NCI-H2029 treated with DMSO at 0.1 percent for 48 hours (cell line): ENCODE results near the gene SCN11A.
"Not testable (repeated sequence)": the region's sequence is repeated elsewhere in the genome, so short reads cannot be mapped to it uniquely, and the experiment has no call there.

Source experiments
- DNase-seq: peaks from one replicate; lab custom pipeline; 2025; lab: John Stamatoyannopoulos, UW

SCN11A gene

GRCh38 chr3:39065197-39065596, 13.5 kb upstream of the SCN11A start:
- DNase-seq: no peak

DNA sequence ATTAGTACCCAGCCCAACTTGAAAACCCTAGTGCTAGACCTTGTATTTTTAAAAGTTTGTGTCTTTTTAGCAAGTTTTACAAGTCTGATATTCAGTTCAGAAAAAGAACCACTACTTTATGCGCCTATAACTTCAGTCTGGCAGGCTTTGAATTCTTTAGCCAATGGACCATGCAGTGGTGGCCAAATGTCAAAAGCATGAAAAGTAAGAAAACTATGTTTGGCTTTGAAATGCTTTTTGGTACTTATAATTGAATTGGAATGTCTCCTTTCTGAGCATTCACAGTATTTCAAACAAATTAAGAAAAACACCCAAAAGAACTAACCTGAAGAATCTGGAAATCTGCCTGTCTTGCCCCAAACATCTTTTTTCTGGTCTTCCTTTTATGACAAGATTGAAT, 12.9 kb upstream of the SCN11A start:
- no peak for DNase-seq

GRCh38 chr3:39063143-39063542, 11.4 kb upstream of the SCN11A start:
- no peak for DNase-seq

DNA sequence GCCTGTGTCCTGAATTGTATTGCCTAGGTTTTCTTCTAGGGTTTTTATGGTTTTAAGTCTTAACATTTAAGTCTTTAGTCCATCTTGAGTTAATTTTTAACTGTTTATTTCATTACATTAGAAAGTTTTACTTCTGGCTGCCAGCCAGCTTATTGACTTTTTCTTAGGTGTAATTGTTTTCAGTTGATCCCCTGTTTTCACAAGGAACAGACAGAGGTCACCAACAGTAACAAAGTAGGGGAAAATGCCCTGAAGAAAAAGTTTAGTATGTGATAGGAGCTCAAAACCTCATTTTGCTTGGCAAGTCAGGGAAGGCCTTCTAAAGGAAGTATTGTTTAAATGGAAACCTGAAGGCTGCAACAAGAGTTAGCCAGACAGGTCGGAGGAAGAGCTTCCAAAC, 10.4 kb upstream of the SCN11A start:
- no peak for DNase-seq

DNA sequence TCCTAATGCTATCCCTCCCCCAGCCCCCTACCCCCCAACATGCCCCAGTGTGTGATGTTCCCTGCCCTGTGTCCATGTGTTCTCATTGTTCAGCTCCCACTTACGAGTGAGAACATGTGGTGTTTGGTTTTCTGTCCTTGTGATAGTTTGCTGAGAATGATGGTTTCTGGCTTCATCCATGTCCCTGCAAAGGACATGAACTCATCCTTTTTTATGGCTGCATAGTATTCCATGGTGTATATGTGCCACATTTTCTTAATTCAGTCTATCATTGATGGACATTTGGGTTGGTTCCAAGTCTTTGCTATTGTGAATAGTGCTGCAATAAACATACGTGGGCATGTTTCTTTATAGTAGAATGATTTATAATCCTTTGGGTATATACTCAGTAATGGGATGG, 9.5 kb upstream of the SCN11A start:
- not testable (repeated sequence) for DNase-seq

GRCh38 chr3:39056151-39056550, 4.4 kb upstream of the SCN11A start:
- DNase-seq: no peak

- no peak for DNase-seq
Observed at GRCh38 chr3:39053696-39054095, 2.0 kb upstream of the SCN11A start.

DNA sequence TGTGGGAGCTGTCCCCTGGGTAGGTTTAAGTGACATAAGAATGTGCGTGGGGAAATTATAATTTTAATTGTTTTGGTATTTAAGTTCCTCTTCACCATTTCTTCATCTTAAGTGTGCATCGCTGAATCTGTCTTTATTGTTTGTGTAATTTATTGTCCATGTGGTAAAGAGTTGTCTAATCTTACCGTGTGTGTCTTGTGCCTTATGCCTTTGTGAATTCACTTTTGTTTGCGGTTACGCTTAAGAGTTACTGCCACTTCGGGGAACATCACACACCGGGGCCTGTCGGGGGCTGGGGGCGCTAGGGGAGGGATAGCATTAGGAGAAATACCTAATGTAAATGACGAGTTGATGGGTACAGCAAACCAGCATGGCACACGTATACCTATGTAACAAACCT, 839 bp upstream of the SCN11A start:
- no peak for DNase-seq

GRCh38 chr3:39050029-39050428, 1.7 kb downstream of the SCN11A start:
- no peak for DNase-seq

GRCh38 chr3:39038165-39038564, 13.6 kb downstream of the SCN11A start:
- DNase-seq: no peak

DNA sequence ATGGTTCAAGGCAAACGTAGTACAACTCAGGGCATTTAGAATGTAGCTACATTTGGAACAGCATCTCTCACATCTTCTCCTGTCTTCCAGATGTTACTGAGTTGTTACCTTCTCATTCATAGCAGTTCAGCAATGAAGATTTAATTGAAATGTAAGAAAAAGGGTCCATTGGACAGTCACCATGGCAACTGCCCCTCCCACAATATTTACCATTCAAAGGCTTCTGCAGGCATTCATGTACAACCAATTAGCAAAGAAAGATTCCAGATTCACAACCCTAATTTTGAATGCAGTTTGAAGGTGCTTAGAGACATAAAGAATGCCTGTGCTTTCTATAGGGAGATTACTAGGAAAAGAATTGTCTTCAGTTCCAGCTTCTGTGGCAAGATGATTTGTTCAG, 22.2 kb downstream of the SCN11A start:
- DNase-seq: no peak

- DNase-seq: no peak
Observed at GRCh38 chr3:39028546-39028945, 23.2 kb downstream of the SCN11A start.

DNA sequence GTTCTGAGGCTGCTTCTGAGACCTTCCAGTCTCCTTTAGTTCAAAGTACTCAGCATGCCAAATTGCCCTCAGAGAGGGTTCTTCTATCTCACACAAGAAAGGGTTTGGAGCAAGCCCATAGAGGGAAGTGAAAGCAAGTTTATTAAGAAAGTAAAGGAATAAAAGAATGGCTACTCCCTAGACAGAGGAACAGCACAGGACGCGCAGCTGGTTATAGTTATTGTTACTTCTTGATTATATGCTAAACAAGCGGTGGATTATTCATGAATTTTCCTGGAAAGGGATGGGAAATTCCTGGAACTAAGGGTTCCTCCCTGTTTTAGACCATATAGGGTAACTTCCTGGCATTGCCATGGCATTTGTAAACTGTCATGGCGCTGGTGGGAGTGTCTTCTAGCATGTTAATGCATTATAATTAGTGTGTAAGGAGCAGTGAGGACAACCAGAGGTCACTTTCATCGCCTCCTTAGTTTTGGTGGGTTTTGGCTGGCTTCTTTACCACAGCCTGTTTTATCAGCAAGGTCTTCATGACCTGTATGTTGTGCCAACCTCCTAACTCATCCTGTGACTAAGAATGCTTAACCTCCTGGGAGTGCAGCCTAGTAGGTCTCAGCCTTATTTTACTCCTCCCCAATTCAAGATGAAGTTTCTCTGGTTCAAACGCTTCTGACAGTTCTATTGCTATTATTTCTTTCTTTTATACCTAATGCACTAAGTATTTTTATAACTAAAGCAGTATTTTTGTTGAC, 26.3 kb downstream of the SCN11A start:
- DNase-seq: no peak

GRCh38 chr3:39024497-39024896, 27.2 kb downstream of the SCN11A start:
- no peak for DNase-seq

- DNase-seq: no peak
Observed at GRCh38 chr3:39022286-39022630, 29.5 kb downstream of the SCN11A start.

DNA sequence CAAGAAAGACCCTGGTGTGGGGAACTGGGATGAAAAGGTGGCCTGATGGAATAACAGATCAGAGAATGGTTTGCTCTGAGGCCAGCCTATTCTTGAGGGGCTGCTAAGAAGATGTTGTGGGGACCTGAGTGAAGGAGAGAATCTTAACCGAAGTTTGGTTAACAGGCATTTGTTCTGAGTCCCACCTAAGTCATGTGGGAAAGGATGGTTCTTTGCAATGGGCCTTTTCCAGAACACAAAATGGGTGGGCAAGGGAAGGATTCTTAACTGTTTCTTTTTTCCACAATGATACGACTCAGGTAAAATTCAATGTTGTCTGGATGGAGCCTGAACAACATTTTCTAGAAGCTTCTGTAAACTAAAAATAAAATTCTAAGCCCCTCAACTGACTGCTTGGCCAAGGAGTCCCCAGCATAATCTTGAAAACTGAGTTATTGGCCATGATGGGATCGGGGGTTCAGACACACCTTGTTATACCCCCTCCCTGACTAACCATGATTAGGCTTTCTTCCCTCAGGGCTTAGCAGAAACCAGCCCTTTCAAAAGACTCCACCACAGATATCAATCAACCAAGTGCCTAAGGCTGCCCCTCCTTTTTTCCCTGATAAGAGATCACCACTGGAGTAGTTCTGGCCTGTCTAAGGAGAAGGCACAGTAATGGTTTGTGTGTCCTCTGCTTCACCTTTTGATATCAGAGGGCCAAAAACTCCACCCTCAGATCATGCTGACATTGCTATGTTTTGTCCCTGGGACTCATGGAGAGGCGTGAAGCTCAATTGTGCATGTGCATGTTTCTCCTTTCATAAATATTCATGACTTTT, 30.1 kb downstream of the SCN11A start:
- DNase-seq: no peak

DNA sequence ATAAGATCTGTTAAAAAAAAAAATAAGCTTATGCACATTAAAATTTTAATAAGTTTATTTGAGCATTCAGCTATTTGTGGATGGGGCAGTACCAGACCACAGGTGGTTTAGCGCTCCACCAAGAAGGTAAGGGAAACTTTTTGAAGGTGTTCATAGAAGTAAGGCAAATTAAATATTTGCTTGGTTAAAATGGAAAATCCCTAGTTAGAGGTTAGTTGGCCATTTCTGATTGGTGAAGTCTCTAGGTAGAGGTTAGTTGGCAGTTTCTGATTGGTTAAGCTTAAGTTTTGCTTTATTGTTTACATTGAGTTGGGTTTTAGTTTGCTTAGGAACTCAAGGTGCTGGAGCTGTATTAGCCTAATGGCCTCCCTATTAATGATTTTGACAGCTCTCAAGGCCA, 30.7 kb downstream of the SCN11A start:
- DNase-seq: no peak

GRCh38 chr3:39019299-39019698, 32.4 kb downstream of the SCN11A start:
- DNase-seq: no peak

DNA sequence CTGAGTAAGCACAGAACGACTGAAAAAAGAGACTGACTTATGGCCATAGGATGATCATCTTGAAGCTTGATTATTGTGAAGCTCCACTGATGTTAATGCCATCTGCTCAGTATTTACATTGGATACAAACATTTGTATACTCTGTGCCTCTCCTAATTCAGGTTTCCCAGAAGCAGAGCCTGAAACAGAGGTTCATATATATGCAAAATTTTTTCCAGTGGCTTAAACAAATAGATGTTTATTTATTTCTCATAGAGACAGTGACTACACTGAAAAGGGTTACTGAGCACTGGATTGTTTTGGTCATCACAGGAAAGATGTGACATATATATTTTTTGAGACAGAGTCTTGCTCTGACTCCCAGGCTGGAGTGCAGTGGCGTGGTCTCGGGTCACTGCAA, 36.3 kb downstream of the SCN11A start:
- no peak for DNase-seq

GRCh38 chr3:39013921-39014509, 37.7 kb downstream of the SCN11A start:
- DNase-seq: no peak

DNA sequence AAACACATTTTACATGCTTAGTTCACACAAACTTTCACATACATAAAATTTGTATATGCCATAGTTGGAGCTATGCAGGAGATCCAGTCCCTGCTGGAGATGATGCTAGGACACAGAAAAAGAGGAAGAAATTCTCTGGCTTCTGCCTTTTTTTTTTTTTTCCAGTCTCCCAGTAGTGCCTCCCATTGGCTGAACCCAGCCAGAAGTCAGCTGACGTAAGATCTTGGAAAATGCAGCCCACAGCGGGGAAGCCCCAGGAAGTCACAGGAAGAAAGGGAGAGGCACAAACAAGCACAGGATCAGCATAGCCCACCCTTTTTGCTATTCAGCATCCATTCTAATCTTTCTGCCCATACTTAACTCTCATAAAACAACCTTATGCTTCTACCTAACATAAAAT, 38.5 kb downstream of the SCN11A start:
- DNase-seq: no peak

- no peak for DNase-seq
Observed at GRCh38 chr3:39011191-39011736, 40.5 kb downstream of the SCN11A start.

- DNase-seq: no peak
Observed at GRCh38 chr3:39005295-39005694, 46.4 kb downstream of the SCN11A start.
